NT2/D1 (cell line): ENCODE results near the gene ITGA1.

Experiments used
- SUZ12 ChIP-seq: IDR thresholded peaks from 2 replicates; pipeline ENCODE4 v1.6.1; 2011; ENCODE audit not compliant: insufficient read length, insufficient read depth; ENCODE audit errors: extremely low read depth
- YY1 ChIP-seq: IDR thresholded peaks from 2 replicates; pipeline ENCODE4 v1.6.1; 2011; ENCODE audit not compliant: insufficient read length, insufficient read depth
- ZNF274 ChIP-seq: IDR thresholded peaks from 2 replicates; pipeline ENCODE4 v1.6.1; 2011; ENCODE audit warnings: mild to moderate bottlenecking, low read depth, low read length

DNA sequence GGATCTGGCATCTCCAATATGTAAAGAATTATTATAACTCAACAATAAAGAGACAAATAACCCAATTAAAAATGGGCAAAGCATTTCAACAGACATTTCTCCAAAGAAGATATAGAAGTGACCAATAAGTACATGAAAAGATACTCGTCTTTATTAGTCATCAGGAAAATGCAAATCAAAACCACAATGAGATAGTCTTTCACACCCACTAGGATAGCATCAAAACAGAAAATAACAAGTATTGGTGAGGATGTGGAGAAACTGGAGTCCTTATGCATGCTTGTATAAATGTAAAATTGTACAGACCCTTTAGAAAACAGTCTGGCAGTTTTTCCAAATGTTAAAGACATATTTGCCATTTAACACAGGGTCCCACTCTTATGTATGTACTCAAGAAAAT, 39.1 kb upstream of the ITGA1 start:
- TF ChIP-seq SUZ12 (no peak), ZNF274 (no peak), YY1 (no peak)
